Middle frontal gyrus (tissue), 1 donor: ENCODE data around the gene WDR53.
"Not testable (repeated sequence)": the region's sequence is repeated elsewhere in the genome, so short reads cannot be mapped to it uniquely, and the experiment has no call there.

Experiments
- DNase-seq: peaks from one replicate; pipeline ENCODE4 v3.0.0-alpha.2; 2015; ENCODE audit warnings: low spot score; ENCODE audit errors: extremely low spot score

Gene WDR53

DNA sequence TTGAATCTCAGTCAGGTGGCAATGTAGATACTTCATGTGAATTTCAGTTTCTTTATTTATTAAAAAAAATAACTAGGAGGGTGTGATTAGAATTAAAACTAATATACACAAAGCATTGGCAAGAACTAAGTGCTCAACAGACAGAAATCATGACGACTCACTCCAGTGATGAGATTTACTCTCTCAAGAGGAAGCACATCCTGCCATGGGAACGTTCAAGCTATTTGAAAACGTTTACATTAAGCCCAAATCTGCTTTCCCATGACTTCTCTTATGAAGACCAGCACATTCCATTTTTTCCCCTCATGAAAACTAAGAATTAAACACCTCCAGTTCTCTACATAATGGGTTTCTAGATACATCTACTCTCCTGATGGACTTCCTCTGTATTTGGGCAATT is 8.5 kb downstream of the WDR53 start:
- DNase-seq: no peak

DNA sequence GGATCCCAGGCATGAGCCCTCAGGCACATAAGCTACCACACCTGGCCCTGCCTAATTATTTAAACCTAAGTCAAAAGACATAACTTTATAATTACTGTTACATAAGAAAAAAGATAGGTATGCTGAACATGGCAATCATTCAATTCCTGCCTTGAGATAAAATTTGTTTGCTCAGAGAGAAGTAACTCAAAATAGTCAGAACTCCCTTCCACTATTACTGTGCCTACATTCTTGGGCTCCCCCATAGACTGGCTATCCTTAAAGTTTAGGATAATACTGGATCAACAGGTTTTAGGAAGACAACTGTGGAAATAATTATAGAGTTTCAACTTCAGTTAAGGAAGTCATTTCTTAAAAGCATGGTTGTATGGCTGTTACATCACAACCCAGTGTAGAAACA is 9.9 kb downstream of the WDR53 start:
- no peak for DNase-seq

DNA sequence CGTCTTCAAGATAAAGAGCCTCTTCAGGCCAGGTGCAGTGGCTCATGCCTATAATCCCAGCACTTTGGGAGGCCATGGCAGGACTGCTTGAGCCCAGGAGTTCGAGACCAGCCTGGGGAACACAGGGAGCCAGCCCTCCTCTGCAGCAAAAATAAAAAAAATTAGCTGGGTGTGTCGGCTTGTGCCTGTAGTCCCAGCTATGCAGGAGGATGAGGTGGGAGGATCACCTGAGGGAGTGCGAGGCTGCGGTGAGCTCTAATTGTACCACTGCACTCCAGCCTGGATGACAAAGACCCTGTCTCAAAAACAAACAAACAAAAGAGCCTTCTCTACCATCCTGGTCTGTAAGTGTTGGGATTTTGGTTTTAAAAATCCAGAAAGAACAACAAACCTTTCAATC is 11.1 kb downstream of the WDR53 start:
- DNase-seq: no peak

DNA sequence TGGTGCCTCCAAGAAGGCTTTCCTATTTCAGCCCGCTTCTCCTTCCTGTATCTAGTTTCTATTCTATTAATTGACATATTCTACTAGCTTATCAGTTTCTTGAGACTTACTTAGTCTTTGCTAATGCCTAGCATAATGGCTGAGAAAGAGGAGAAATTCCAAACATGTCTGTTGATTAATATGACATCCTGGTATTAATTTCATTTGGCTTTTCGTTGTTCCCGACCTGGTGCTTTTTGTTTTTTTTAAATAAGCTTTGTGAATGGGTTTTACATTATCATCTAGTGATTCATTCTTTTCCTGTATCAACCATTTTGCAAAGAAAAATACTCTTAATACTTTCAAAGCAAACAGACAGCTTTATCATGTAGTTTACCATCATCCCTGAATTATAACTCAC is 13.1 kb downstream of the WDR53 start:
- DNase-seq: no peak

DNA sequence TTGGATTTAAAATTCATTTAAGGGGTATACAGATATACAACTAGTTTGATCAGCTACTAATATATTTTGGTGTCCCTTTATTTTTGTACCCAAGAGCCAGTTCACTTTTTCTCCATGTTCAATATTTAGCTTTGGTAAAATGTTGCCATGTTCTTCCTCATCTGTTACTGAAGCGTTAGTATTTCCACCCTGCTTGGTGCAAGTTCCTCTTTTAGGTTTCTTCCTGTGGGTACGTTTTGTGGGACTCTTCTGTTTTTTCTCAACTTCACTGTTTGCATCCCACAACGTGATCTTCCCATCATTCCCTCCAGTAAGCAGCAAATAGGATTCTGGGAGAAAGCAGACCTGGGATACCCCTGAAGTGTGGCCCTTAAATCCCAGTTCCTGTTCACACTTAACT is 14.1 kb downstream of the WDR53 start:
- DNase-seq: no peak

DNA sequence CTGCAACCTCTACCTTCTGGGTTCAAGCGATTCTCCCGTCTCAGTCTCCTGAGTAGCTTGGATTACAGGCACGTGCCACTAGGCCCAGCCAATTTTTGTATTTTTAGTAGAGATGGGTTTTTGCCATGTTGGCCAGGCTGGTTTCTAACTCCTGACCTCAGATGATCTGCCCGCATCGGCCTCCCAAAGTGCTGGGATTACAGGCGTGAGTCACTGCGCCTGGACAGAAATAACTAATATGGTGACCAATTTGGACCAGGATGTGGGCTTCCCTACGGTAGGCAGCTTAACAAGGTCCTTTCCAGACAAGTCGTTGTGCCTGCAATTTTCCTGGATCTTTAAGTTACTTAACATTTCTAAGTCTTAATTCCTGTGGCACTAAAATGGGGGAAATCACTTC is 14.8 kb downstream of the WDR53 start:
- no peak for DNase-seq

DNA sequence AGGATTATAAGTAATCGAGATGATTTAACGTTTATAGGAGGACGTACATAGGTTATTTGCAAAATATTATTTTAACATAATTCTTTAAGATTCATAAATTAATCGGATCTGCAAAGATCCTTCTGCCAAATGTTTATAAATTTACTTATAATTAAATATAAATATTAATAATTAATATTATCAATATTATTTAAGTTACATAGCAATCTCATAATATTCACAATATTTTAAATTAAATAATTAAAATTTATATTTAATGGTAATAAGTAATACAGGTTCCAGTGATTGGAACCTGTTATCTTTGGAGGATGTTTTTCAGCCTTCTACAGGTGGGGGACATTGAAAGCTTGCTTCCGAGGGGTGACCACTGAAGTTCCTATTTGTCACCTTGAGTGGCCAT is 16.1 kb downstream of the WDR53 start:
- no peak for DNase-seq

DNA sequence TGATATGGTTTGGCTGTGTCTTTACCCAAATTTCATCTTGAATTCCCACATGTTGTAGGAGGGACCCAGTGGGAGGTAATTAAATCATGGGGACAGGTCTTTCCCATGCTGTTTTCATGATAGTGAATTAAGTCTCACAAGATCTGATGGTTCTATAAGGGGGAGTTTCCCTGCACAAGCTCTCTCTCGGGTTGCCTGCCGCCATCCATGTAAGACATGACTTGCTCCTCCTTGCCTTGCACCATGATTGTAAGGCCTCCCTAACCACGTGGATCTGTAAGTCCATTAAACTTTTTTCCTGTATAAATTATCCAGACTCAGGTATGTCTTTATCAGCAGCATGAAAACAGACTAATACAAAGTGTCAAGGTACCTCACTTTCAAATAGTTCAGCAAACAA is 18.2 kb downstream of the WDR53 start:
- DNase-seq: not testable (repeated sequence)

DNA sequence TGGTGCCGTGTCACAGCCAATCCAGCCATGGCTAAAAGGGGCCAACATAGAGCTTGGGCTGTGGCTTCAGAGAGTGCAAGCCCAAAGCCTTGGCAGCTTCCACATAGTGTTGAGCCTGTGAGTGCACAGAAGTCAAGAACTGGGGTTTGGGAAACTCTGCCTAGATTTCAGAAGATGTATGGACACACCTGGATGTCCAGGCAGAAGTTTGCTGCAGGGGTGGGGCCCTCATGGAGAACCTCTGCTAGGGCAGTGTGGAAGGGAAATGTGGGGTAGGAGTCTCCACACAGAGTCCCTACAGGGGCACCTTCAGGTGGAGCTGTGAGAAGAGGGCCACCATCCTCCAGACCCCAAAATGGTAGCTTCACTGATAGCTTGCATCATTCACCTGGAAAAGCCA is 19.0 kb downstream of the WDR53 start:
- not testable (repeated sequence) for DNase-seq

DNA sequence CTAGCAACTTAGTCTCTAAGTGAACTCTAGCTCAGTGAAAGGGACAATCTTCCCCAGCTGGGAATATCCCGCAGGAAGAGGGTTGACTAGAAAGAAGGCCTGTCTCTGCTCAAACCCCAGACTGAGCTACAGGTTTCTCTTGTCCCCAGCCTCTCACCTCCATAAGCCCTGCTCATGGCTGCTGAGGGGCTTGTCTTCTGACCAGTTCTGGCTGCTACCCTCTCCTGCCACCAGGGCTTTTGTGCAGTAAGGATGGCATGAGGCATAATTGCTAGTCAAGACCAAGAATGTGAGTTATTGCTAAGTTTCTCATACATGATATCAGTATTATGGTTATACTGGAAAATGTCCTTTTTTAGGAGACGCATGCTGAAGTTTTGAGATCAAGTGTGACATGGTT is 21.3 kb downstream of the WDR53 start:
- no peak for DNase-seq

DNA sequence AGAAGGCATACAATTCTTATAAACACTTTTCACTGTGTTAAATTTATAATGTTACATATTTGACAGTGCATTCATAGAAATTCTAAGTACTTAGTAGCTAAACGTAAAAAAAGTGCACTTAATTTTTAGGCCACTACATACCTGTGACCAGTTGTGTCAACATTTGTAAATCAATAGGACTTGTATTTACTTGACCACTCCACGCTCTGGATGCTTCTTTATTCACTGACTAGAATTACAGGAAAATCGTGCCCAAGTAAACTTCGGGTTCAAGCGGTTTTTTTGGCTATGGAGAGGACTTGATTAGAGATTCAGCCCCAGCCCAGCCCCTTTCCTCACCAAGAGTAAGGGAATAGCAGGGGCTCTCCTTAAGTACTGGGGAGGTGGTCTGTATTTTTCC is 21.8 kb downstream of the WDR53 start:
- DNase-seq: no peak

DNA sequence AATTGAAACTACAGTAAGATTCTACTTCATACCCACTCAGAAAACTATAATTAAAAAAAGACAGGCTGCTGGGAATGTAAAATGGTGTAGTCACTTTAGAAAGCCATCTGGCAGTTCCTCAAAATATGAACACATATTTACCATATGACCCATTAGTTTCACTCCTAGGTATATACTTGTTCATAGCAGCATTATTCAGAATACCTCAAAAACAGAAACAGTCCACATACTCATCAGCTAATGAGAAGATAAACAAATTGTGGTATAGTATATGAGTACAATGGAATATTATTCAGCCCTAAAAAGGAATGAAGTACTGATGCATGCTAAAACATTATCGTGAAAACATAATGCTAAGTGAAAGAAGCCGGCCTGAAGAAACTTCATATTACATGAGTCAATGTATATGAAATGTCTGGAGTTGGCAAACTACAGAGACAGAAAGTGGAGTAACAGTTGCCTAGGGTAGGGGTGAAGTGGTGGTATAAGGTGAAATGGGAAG is 23.8 kb downstream of the WDR53 start:
- no peak for DNase-seq

DNA sequence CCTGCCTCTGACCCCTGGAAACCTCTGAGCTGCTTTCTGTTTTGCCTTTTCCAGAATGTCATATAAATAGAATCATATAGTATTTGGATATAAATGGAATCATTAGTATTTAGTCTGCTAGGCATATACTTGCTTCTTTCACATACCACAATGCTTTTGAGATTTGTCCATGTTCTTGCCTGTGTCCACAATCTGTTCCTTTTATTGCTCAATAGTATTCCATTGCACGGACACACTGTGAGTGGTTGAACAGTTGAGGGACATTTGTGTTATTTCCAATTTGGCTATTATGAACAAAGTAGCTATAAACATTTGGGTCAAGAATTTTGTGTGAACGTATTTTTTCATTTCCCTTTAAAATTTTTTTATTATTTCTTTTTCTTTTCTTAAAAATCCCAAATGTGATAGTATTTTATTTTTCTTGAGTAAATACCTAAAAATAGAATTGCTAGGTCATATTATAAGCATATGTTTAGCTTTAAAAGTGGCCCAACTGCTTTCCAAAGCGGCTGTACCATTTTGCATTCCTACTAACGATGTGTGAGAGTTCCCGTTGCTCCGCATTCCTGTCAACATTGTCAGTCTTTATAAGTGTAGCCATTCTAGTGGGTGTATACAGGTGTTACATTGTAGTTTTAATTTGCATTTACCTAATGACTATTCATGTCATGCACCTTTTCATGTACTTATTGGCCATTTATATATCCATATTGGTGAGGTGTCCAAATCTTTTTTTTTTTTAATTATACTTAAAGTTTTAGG is 26.5 kb downstream of the WDR53 start:
- no peak for DNase-seq

DNA sequence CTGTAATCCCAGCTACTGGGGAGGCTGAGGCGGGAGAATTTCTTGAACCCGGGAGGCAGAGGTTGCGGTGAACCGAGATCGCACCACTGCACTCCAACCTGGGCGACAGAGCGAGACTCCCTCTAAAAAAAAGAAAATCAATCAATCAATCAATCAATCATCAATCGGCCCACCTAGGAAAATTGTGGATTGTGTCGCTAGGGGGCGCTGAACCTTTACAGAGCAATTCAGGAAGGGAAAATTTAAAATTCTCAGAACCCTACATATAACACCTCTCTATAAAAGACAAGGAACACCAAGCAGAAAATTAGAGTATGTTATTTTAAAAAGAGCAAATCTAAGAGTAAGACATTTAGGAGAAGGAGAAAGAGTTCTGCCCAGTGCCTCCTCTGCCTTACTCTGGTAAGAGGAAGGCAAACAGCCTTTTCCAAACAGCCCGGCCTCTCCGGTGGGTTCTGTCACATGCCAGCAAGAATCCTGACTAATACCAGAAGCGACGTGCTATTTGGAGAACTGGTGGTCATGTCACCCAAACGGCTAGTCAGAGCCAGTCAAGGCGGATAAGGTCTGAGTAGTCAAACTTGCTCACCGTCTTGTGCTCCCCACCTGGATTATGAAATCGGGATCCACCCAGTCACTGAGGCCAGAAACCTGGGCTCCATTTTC is 30.9 kb downstream of the WDR53 start:
- DNase-seq: no peak

DNA sequence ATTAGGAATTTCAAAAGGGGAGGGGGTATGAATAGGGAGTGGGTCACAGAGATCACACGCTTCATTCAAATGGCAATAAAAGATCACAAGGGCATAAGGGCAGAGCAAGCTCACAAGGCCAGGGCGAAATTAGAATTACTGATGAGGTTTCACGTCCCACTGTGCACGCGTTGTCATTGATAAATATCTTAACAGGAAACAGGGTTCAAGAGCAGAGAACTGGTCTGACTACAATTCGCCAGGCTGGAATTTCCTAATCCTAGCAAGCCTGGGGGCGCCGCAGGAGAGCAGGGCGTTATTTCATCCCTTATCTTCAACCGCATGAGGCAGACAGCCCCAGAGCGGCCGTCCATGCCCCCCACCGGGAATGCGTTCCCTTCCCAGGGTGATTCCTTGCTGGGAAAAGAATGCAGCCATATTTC is 35.1 kb downstream of the WDR53 start:
- no peak for DNase-seq

DNA sequence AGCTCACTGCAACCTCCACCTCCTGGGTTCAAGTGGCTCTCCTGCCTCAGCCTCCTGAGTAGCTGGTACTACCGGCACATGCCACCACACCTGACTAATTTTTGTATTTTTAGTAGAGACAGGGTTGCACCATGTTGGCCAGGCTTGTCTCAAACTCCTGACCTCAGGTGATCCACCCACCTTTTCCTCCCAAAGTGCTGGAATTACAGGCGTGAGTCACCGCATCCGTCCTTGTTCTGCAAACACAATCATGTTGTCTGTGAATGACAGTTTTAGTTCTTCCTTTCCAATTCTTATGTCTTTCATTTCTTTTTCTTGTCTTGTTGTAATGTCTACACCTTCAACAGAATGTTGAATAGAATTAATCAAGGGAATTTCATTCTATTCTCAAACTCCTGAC is 36.9 kb downstream of the WDR53 start:
- no peak for DNase-seq

DNA sequence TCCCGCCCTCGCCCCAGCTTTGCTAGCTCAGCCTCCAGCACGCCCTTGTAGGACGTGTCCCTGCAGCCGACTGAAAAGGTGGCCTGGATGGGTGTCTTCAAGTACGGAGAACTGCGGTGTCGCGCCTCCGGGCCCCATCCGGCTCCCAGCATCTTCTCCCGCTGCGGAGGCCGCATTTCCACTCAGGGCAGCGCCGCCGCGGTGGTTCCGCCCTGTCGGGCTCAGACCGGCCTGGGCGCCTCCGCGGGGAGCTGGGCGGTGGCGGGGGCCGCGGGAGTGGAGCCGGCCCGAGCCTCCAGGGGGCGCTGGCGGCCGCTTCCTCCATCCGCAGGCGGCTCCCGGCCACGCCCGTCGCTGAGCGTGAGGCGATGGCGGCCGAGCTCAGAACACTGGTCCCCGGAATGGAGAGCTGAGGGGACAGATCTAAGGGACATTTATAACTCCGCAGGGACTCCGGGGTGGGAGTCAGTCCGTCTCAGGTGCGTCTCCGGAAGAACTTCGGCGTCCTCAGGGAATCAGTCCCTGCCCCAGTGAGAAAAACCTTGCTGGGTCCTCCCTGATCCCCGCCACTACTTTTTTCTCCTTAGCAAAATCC is 39.6 kb downstream of the WDR53 start:
- DNase-seq: no peak

DNA sequence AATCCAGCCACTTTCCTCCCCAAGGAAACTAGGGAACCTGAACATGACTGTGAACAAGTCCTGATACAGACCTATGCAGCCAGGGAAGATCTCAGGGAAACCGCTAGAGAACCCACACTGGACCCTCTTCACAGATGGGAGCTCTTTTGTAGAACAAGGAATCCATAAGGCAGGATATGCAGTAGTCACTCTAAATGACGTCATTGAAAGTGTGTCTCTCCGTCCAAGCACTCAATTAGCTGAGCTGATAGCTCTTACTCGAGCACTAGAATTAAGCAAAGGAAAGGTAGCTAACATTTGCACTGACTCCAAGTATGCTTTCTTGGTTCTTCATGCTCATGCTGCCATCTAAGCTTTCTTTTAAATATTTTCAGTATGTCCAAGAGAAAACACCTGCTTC is 43.2 kb downstream of the WDR53 start:
- no peak for DNase-seq

DNA sequence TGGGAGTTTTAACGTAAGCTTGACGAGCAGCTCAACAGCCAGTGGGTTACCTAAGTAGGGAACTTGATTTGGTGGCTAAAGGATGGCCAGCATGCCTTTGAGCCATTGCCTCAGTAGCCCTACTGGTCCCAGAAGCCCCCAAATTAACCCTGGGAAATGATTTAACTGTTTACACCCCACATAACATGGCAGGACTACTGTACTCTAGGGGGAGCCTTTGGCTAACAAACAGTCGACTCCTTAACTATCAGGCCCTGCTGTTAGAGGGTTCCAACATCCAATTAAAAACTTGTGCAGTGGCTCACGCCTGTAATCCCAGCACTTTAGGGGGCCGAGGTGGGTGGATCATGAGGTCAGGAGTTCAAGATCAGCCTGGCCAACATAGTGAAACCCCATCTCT is 43.8 kb downstream of the WDR53 start:
- no peak for DNase-seq

DNA sequence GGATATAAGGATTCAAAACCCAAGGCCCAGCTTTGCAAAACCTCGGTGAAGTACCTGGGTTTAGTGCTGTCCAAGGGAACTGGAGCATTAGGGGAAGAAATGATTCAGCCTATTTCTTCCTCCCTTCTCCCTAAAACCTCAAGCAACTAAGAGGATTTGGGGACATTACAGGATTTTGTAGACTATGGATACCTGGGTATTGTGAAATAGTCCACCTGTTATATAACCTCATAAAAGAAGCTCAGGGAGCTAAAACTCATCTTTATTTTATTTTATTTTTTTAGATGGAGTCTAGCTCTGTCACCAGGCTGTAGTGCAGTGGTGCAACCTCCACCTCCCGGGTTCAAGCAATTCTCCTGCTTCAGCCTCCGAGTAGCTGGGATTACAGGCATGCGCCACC is 44.5 kb downstream of the WDR53 start:
- DNase-seq: no peak

DNA sequence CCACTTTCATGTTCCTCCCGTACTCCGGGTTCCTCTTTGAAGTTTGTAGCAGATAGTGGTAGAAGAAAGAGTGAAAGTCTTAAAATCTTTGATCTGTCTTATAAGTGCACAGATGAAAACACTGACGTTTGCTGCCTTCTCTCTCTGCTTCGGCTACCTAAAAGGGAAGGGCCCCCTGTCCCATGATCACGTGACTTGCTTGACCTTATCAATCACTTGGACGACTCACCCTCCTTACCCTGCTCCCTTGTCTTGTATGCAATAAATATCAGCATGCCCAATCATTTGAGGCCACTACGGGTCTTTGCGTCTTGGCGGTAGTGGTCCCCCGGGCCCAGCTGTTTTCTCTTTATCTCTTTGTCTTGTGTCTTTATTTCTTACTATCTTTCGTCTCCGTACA is 47.1 kb downstream of the WDR53 start:
- not testable (repeated sequence) for DNase-seq

DNA sequence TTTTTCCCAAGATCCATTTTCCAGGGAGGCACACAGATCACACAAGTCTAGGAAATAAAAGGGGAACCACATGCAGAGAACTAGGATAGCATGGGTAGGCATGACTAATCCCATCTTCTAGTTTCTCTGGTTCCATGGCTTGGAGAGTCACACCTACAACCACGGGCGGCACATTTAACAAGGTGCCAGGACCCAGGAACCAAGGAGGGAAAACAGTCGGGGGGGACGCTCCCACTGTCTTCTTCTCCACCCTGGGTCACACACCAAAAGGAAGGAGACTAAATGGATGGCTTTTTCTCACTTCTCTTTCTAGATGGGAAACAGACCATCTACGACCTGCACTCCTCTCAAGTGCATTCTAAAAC is 48.7 kb downstream of the WDR53 start:
- no peak for DNase-seq
